Muscle layer of colon (tissue), 2 donors: ENCODE data around the gene CHD5.

Experiments
- H3K27ac ChIP-seq: one replicate; pipeline ENCODE4 v1.7.0; 2013; ENCODE audit warnings: low read depth, mild to moderate bottlenecking, low read length, moderate library complexity
- H3K27me3 ChIP-seq, 2 donors: one replicate each; pipeline ENCODE4 v1.7.0; 2013; ENCODE audit warnings: low read length in 2 of 2, mild to moderate bottlenecking in 2 of 2; ENCODE audit not compliant: insufficient read depth in 2 of 2, control insufficient read depth in 1 of 2
- H3K36me3 ChIP-seq: one replicate; pipeline ENCODE4 v1.7.0; 2013; ENCODE audit warnings: mild to moderate bottlenecking, low read length; ENCODE audit not compliant: insufficient read depth
- H3K4me1 ChIP-seq: one replicate; pipeline ENCODE4 v1.7.0; 2013; ENCODE audit warnings: mild to moderate bottlenecking, low read length; ENCODE audit not compliant: insufficient read depth
- H3K4me3 ChIP-seq, 2 donors: one replicate each; pipeline ENCODE4 v1.7.0; 2013; ENCODE audit warnings: low read length in 2 of 2, low read depth in 1 of 2, mild to moderate bottlenecking in 1 of 2, moderate library complexity in 1 of 2
- H3K9ac ChIP-seq: one replicate; pipeline ENCODE4 v1.7.0; 2013; ENCODE audit warnings: low read length
- H3K9me3 ChIP-seq: one replicate; pipeline ENCODE4 v1.7.0; 2013; ENCODE audit warnings: mild to moderate bottlenecking, low read length
- donor health status: abdominal sarcoma.
- donor health status: Adenocarcinoma of cecum.

CHD5 gene

GRCh38 chr1:6170116-6170741, 9.9 kb downstream of the CHD5 start:
- H3K36me3 ChIP-seq = no peaks in the 10 kb centered on the region
- no peaks in the 10 kb centered on the region for H3K4me1 ChIP-seq
- peaks cover 4 to 39% of the 10 kb centered on the region in 2 donors for H3K27me3 ChIP-seq
- no peaks in the 10 kb centered on the region for H3K9me3 ChIP-seq
- no peak overlapping the region for H3K9ac ChIP-seq
- H3K4me3 ChIP-seq = no peak overlapping the region
- no peak overlapping the region for H3K27ac ChIP-seq

- H3K9me3 ChIP-seq = no peaks in the 10 kb centered on the region
- H3K27ac ChIP-seq = no peak overlapping the region
- no peaks in the 10 kb centered on the region for H3K4me1 ChIP-seq
- no peak overlapping the region for H3K9ac ChIP-seq
- H3K4me3 ChIP-seq = no peak overlapping the region
- peaks cover 0 to 35% of the 10 kb centered on the region in 2 donors for H3K27me3 ChIP-seq
- H3K36me3 ChIP-seq = no peaks in the 10 kb centered on the region
Observed at GRCh38 chr1:6168947-6169586, 11.1 kb downstream of the CHD5 start.

- Histone ChIP-seq H3K4me3 (no peak overlapping the region), H3K27me3 (peaks cover 0 to 30% of the 10 kb centered on the region in 2 donors), H3K36me3 (no peaks in the 10 kb centered on the region), H3K9ac (no peak overlapping the region), H3K4me1 (no peaks in the 10 kb centered on the region), H3K27ac (no peak overlapping the region), H3K9me3 (no peaks in the 10 kb centered on the region)
Observed at GRCh38 chr1:6167391-6168303, 12.5 kb downstream of the CHD5 start.

GRCh38 chr1:6166655-6167390, 13.3 kb downstream of the CHD5 start:
- Histone ChIP-seq H3K4me1 (no peaks in the 10 kb centered on the region), H3K27ac (no peak overlapping the region), H3K27me3 (peaks cover 0 to 26% of the 10 kb centered on the region in 2 donors), H3K9ac (no peak overlapping the region), H3K36me3 (no peaks in the 10 kb centered on the region), H3K9me3 (no peaks in the 10 kb centered on the region), H3K4me3 (no peak overlapping the region)

GRCh38 chr1:6166221-6166620, 13.9 kb downstream of the CHD5 start:
- no peak overlapping the region for H3K4me3 ChIP-seq
- no peaks in the 10 kb centered on the region for H3K4me1 ChIP-seq
- H3K36me3 ChIP-seq = no peaks in the 10 kb centered on the region
- no peak overlapping the region for H3K27ac ChIP-seq
- H3K9ac ChIP-seq = no peak overlapping the region
- no peaks in the 10 kb centered on the region for H3K9me3 ChIP-seq
- H3K27me3 ChIP-seq = peaks cover 0 to 30% of the 10 kb centered on the region in 2 donors

- peaks cover 0 to 31% of the 10 kb centered on the region in 2 donors for H3K27me3 ChIP-seq
- no peak overlapping the region for H3K27ac ChIP-seq
- no peak overlapping the region for H3K4me3 ChIP-seq
- H3K36me3 ChIP-seq = no peaks in the 10 kb centered on the region
- no peaks in the 10 kb centered on the region for H3K4me1 ChIP-seq
- H3K9me3 ChIP-seq = no peaks in the 10 kb centered on the region
- no peak overlapping the region for H3K9ac ChIP-seq
Observed at GRCh38 chr1:6165441-6165985, 14.6 kb downstream of the CHD5 start.

- Histone ChIP-seq H3K27ac (no peak overlapping the region), H3K9me3 (no peaks in the 10 kb centered on the region), H3K9ac (no peak overlapping the region), H3K36me3 (no peaks in the 10 kb centered on the region), H3K27me3 (peaks cover 0 to 28% of the 10 kb centered on the region in 2 donors), H3K4me1 (no peaks in the 10 kb centered on the region), H3K4me3 (no peak overlapping the region)
Observed at GRCh38 chr1:6165027-6165426, 15.1 kb downstream of the CHD5 start.

GRCh38 chr1:6163973-6164617, 16.0 kb downstream of the CHD5 start:
- Histone ChIP-seq H3K27ac (no peak overlapping the region), H3K9me3 (no peaks in the 10 kb centered on the region), H3K27me3 (peaks cover 0 to 20% of the 10 kb centered on the region in 2 donors), H3K36me3 (no peaks in the 10 kb centered on the region), H3K4me1 (no peaks in the 10 kb centered on the region), H3K4me3 (no peak overlapping the region), H3K9ac (no peak overlapping the region)

GRCh38 chr1:6163191-6163972, 16.7 kb downstream of the CHD5 start:
- H3K9me3 ChIP-seq = no peaks in the 10 kb centered on the region

GRCh38 chr1:6162773-6163172, 17.3 kb downstream of the CHD5 start:
- H3K9me3 ChIP-seq = no peaks in the 10 kb centered on the region
- H3K36me3 ChIP-seq = no peaks in the 10 kb centered on the region
- no peak overlapping the region for H3K27ac ChIP-seq
- H3K4me1 ChIP-seq = no peaks in the 10 kb centered on the region
- H3K4me3 ChIP-seq = no peak overlapping the region
- peaks cover 0 to 17% of the 10 kb centered on the region in 2 donors for H3K27me3 ChIP-seq
- H3K9ac ChIP-seq = no peak overlapping the region

More at GRCh38 chr1:6163191-6163972, 16.7 kb downstream of the CHD5 start:
- no peak overlapping the region for H3K4me3 ChIP-seq
- no peak overlapping the region for H3K9ac ChIP-seq
- H3K27ac ChIP-seq = no peak overlapping the region
- peaks cover 0 to 19% of the 10 kb centered on the region in 2 donors for H3K27me3 ChIP-seq
- H3K4me1 ChIP-seq = no peaks in the 10 kb centered on the region
- H3K36me3 ChIP-seq = no peaks in the 10 kb centered on the region
